Omental fat pad (tissue), 4 donors: ENCODE results near the gene CRB1. TPM values are rescaled to one million over a fixed set of nuclear protein-coding genes. Genes with fewer than 3 reads are reported as not detected.

ENCODE experiments used
- ATAC-seq: fragments of 150-250 bp; one replicate; pipeline ENCODE4 v1.9.1; 2016; ENCODE audit warnings: mild to moderate bottlenecking, moderate library complexity; ENCODE audit not compliant: low FRiP score
- DNase-seq: peaks from one replicate; pipeline ENCODE4 v3.0.0-alpha.2; 2019; ENCODE audit warnings: low spot score
- total RNA-seq, 4 donors: library from RNA; depleted of rRNA; stranded (reverse); fragments of >200 nt; gene quantifications; one replicate each; pipeline ENCODE4 v1.1.0, GENCODE V29; 2016
- TF ChIP-seq, protein P1 (sequence below), 3 donors: fragments of 450-650 bp; IDR thresholded peaks; one replicate each; pipeline ENCODE4 v1.5.1; 2016 to 2017; ENCODE audit warnings: antibody characterized with exemption in 3 of 3, mild to moderate bottlenecking in 3 of 3, moderate library complexity in 2 of 3

The CRB1 gene
- total RNA-seq, 4 donors from 2014 or later: 0.38 to 2.4 TPM; not detected in 2

DNA sequence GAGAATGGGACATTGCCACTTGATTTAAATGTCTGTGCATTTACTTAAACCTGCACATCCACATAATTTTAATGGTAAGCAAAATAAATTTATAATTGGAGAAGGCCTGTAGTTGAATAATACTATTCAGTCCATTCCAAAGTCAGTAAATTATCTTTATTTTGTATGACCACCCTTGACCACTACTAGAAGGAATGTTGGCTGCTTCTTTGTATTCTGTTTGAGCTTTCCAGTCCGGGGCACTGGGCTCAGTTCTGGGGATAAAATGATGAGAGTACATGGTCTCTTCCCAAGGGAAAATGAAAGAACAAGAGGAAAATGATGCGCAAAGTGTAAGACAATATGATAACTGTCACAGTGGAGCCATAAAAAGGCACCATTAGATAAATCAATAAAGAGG lies 98.9 kb downstream of the CRB1 start:
- DNase-seq: no peak
- no peak for ATAC-seq
- TF ChIP-seq, protein P1, sequence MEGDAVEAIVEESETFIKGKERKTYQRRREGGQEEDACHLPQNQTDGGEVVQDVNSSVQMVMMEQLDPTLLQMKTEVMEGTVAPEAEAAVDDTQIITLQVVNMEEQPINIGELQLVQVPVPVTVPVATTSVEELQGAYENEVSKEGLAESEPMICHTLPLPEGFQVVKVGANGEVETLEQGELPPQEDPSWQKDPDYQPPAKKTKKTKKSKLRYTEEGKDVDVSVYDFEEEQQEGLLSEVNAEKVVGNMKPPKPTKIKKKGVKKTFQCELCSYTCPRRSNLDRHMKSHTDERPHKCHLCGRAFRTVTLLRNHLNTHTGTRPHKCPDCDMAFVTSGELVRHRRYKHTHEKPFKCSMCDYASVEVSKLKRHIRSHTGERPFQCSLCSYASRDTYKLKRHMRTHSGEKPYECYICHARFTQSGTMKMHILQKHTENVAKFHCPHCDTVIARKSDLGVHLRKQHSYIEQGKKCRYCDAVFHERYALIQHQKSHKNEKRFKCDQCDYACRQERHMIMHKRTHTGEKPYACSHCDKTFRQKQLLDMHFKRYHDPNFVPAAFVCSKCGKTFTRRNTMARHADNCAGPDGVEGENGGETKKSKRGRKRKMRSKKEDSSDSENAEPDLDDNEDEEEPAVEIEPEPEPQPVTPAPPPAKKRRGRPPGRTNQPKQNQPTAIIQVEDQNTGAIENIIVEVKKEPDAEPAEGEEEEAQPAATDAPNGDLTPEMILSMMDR (IDR thresholded peaks at IDR 0.05): no peak

DNA sequence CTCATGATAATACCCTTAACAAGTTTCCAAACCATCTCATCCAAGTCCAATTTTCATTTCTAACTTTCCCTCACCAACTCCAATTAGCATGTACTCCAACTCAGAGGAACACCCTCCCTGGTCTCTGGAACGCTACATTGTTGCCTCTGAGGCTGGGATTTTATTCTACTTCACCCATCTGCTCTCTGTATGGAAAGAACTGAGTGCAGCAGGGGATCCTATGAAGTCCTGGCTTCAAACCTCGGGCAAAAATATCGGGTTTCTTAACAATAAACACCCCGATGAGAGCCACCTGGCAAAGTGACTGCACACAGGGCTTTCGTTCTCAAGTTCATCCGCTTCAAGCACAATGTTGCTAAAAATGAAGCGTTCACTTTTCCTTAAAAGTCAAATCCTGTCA lies 99.6 kb downstream of the CRB1 start:
- TF ChIP-seq, protein P1 (IDR thresholded peaks at IDR 0.05): no peak
- DNase-seq: no peak
- ATAC-seq: no peak

DNA sequence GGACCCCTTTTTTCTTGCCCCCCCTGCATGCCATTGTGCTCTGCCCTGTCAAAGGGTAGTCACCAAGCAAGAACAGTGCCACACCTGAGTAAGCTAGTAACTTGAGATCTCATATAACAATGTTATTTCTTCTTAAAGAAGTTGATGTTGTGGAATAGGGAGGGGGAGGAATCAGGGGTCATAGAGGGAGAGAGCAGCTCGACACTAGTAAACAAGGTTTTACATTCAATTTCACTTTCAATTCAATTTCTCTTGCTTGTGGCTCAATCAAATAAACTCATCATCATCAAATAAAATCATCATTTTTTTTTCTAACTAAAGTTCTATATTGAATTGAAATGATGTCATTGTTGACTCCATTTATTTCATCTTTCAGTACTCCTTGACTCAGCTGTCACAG lies 106.4 kb downstream of the CRB1 start:
- TF ChIP-seq, protein P1 (IDR thresholded peaks at IDR 0.05): no peak
- DNase-seq (no peak), ATAC-seq (no peak)

DNA sequence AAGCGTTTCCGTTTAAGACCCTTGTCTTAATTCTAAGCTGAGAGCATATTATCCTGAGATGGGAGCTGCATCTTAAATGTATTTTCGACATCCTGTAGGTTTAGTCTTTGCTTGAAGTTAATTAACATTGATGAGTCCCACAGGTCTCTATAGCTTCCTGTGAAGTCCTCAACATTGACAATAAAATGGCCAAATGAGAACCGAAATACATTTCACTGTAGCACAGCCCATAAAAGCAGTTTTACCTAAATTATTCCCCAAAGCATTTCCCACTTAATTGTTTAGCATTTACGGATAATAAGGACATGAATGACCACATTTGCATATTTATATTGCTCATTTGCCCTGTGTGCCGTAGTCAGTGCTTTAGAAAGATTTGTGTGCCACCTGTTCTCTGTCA lies 116.4 kb downstream of the CRB1 start:
- TF ChIP-seq, protein P1 (IDR thresholded peaks at IDR 0.05): no peak
- ATAC-seq (no peak), DNase-seq (no peak)

DNA sequence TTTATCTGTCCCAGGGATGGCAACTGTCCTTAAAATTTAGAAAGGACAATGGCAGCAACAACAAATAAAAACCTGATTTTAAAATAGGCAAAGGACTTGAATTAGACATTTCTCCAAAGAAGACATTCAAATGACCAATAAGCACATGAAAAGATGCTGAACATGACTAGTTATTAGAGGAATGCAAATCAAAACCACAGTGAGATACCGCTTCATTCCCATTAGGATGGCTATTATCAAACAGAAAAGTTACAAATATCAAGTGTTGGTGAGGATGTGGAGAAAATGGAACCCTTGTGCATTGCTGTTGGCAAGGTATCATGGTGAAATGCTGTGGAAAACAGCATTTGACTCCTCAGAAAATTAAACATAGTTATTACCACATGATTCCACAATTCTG lies 120.7 kb downstream of the CRB1 start:
- TF ChIP-seq, protein P1 (IDR thresholded peaks at IDR 0.05): no peak
- DNase-seq (no peak), ATAC-seq (no peak)

DNA sequence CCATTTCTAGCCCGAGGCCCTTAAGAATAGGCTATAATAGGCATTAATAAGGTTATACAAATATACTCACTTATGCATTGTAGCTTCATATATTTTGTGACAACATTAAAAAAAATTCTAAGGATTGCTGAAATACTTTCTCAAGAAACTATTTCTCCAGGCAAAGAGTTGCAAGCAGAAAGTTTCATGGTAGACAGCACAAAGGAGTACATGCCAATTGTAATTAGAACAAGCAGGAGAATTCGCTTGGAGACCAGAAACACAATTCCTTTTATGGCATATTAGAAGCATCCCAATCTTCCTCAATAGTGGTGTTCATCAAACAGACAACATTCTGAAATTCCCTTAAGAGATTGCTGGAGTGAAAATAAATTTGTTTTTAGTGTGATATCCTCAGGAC lies 122.8 kb downstream of the CRB1 start:
- ATAC-seq (no peak), DNase-seq (no peak)
- TF ChIP-seq, protein P1 (IDR thresholded peaks at IDR 0.05): no peak

DNA sequence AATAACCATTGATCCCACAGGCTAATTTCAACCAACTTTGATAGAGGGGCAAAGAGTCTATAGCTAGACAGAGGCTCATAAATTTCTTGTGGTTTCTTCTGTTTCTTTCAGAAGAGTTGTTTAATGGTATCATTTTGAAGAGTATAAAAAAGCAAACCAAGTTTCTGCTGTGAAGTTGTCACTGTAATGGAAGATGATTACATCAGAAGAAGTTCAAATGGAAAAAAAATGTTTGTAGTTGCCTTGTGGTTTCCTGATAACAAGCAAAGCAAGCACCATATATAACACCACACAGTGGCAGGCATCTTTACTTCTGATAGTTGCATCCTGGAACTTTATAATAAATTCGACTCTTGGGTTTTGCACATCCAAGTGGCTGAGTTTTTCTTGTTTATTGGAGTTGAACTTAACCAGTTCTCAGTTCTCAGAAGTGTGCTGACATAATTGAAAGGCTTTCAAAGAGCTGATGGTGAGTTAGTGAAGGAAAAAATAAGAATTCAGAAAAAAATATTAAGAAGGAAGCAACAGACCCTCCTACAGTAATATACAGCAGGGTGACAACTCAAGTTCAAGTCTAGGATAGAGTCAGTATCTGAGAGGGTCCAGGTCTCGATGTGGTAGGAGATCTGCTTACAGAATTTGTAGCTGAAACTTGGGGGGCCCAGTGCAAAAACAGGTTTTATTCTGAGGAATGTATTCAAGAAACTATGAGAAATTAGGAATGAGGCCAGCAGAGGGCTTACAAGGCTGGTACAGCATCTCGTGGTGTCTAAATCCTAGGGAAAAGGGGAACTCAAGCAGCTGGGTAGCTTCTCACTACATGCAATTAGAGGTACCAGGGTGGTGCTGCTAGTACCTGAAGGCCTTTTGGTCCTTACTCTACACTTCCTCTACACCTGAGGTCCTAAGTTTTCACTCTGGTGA lies 123.5 kb downstream of the CRB1 start:
- no peak for DNase-seq
- TF ChIP-seq, protein P1 (IDR thresholded peaks at IDR 0.05): no peak
- no peak for ATAC-seq
